Measurements from ENCODE around the gene CRY2.

CRY2 gene

DNA sequence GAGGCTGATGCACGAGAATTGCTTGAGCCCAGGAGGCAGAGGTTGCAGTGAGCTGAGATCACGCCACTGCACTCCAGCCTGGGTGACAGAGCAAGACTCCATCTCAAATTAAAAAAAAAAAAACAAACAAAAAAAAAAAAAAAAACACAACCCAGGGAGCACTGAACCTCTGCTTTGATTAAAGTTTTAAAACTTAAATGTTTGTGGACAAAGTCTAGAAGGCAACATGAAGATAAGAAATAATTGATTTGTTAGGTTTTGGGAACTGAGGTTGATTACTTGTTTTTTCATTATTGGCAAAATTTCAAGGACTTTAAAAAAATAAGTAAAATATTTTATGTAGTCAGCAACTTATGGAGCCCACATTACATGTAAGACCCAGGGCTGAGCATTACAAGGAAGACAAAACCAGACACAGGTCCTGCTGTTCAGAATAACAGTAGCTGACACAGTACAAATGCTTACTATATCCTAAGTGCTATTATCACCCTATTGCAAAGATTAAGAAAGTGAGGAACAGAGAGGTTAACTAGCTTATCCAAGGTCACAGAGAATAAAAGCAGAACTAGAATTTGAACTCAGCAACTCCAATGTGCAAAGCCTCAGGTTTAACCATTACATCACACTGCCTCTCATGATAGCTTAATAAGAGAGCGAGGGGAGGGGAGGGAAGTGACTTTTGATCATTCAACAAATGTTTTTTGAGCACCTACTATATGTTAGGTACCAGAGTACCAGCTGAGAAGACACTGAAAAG is 2.3 kb upstream of the CRY2 start:
- TF ChIP-seq, protein P1, sequence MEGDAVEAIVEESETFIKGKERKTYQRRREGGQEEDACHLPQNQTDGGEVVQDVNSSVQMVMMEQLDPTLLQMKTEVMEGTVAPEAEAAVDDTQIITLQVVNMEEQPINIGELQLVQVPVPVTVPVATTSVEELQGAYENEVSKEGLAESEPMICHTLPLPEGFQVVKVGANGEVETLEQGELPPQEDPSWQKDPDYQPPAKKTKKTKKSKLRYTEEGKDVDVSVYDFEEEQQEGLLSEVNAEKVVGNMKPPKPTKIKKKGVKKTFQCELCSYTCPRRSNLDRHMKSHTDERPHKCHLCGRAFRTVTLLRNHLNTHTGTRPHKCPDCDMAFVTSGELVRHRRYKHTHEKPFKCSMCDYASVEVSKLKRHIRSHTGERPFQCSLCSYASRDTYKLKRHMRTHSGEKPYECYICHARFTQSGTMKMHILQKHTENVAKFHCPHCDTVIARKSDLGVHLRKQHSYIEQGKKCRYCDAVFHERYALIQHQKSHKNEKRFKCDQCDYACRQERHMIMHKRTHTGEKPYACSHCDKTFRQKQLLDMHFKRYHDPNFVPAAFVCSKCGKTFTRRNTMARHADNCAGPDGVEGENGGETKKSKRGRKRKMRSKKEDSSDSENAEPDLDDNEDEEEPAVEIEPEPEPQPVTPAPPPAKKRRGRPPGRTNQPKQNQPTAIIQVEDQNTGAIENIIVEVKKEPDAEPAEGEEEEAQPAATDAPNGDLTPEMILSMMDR (IDR thresholded peaks at IDR 0.05; ENCODE audit: insufficient read depth, missing control alignments), result no peak
- DNase-seq (ENCODE audit: insufficient read length, low spot score) (no peak), FAIRE-seq (no peak)

DNA sequence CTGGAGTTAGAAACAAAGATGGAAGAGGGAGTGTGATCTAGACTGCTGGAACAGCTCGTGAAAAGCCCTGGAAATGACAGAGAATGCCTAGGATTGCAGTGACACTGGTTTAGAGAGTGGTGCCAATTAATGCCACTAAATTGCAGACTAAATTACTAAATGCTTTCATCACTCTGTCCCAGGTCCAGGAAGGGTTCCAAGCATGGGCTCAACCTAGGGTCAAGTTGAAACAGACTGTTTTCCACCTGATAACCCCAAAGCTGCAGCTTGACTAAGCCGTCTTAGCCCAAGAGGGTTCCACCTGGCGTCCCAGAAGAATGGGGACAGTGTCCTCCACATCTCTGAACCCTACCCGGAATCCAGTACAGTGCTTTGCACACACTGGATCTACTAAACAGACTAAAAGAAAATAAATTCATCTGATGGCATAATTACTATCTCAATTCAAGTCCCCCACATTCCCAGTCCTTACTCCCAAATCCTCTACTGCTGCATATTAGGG is 1.1 kb upstream of the CRY2 start:
- no peak for FAIRE-seq
- no peak for DNase-seq (ENCODE audit: insufficient read length, low spot score)
- TF ChIP-seq, protein P1 (IDR thresholded peaks at IDR 0.05; ENCODE audit: insufficient read depth, missing control alignments), result no peak

GRCh38 chr11:45847911-45848316 is 639 bp downstream of the CRY2 start:
- DNase-seq (ENCODE audit: insufficient read length, low spot score) (no peak), FAIRE-seq (no peak)
- TF ChIP-seq, protein P1 (IDR thresholded peaks at IDR 0.05; ENCODE audit: insufficient read depth, missing control alignments), result no peak

DNA sequence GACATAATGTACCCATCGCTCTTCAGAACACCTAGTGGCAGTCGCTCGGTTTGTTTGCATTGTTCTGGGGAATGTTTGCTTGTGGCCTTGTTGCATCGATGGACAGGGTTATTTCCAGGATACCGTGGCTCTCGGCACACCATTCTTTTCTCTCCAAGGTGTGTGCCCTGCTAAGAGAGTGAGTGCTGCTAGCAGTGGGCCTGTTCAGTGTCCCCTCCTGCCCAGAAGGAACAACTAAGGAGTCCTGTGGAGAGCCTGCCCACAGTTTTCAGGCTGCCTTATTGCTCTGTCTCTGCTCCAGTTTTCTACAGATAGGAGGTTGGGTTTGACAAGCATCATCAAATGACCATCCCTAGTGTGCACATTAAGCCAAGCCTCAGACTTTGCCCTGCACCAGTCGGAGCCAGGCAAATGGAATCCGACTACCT is 1.4 kb downstream of the CRY2 start:
- DNase-seq (ENCODE audit: insufficient read length, low spot score), result no peak
- TF ChIP-seq, protein P1 (IDR thresholded peaks at IDR 0.05; ENCODE audit: insufficient read depth, missing control alignments), result no peak
- FAIRE-seq, result no peak

GRCh38 chr11:45850446-45850845 is 3.2 kb downstream of the CRY2 start:
- DNase-seq (ENCODE audit: insufficient read length, low spot score) (no peak), FAIRE-seq (no peak)
- TF ChIP-seq, protein P1 (IDR thresholded peaks at IDR 0.05; ENCODE audit: insufficient read depth, missing control alignments), result no peak

DNA sequence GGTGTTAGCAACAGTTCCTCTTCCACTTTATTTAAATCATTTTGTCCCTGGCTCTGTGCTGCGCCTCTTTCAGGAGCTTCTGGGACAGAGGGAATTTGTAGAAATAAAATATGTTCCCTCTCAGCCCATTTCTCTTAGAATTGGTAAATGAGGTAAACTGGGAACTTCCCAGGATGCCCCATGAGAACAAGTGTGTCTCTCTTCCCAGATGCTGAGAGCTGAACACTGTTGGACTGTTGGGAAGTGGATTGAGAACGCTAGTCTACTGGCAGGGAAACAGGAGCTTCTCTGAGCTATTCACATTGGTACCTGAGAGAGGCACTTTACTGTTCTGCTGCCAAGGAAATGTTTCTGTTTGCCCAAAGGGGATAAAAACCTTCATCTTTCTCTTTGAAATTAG is 4.0 kb downstream of the CRY2 start:
- TF ChIP-seq, protein P1 (IDR thresholded peaks at IDR 0.05; ENCODE audit: insufficient read depth, missing control alignments), result no peak
- no peak for DNase-seq (ENCODE audit: insufficient read length, low spot score)
- no peak for FAIRE-seq

GRCh38 chr11:45852018-45852711 is 4.9 kb downstream of the CRY2 start:
- DNase-seq (ENCODE audit: insufficient read length, low spot score), result no peak
- no peak for FAIRE-seq
- TF ChIP-seq, protein P1 (IDR thresholded peaks at IDR 0.05; ENCODE audit: insufficient read depth, missing control alignments), result no peak
